NCI-H345 (cell line): ENCODE measurements around the gene QKI.
"Not testable (repeated sequence)": the region's sequence is repeated elsewhere in the genome, so short reads cannot be mapped to it uniquely, and the experiment has no call there.

Experiments
- DNase-seq: peaks from one replicate; lab custom pipeline; 2025; lab: John Stamatoyannopoulos, UW

QKI gene

DNA sequence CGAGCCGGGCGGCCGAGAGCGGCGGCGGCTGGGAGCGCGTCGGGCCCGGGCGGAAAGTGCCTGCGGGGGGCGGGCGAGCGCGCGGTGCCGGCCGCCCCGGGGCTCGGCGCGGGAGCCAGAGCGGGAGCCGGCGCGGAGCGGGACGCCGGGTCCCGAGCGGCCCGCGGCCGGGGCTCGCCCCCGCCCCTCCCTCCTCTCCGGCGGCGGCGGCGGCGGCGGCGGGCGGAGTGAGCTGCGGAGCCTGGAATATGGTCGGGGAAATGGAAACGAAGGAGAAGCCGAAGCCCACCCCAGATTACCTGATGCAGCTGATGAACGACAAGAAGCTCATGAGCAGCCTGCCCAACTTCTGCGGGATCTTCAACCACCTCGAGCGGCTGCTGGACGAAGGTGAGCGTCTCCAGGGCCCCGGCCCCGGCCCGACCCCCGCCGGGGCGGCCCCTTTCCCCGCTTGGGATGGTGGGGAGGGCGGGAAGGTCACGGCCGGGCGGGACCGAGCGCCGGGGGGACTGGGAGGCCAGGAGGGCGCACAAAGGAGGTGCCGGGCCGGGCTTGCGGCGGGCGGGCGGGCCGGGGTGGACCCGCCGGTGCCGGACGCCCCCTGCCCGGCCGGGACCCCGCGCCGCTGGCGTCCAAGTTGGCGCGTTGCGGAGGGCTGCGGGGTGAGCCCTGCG, 565 bp downstream of the QKI start:
- DNase-seq = peak; percentile 42

DNA sequence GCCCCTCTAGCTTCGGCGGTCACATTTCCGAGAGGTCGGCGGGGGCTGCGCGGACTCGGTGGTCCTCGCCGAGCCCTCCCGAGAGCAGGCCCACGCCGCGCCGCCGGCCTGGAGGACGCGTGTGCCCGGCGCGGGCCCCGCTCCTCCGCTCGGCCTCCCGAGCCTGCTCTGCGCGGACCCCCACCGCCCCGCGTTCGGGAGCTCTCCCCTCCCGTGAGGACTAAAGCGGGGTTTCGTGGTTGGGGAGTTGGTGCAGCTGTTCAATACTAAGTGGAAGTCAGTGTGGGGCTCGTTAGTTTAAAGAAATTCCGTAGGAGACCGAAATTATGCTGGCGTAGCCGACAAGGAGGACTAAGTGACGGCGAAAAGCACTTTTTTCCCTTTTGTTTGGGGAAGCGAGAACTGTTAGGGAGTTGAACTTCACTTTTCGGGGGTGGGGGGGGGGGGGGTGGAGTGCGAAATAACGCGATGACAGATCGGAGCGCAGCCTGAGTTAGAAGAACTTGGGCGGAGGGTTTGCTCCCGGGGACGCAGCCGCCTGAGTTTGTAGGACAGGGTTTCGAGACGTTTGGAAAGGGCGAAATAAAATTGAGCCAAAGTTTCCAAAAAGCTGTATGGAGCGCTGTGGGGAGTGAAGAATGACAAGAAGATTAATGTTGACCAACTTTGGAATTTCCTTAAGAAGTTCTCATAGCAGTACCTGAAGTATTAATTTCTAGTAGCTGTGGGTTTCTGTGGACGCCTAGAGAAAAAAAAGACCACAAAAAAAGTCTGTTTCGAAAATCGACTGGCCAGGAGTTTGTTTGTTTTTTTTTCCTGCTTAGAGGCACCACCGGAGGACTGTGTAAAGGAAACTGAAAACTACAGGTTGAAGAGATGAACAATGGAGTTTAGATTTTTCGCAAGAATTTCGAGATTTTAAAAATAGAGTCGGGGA, 1.4 kb downstream of the QKI start:
- no peak for DNase-seq

DNA sequence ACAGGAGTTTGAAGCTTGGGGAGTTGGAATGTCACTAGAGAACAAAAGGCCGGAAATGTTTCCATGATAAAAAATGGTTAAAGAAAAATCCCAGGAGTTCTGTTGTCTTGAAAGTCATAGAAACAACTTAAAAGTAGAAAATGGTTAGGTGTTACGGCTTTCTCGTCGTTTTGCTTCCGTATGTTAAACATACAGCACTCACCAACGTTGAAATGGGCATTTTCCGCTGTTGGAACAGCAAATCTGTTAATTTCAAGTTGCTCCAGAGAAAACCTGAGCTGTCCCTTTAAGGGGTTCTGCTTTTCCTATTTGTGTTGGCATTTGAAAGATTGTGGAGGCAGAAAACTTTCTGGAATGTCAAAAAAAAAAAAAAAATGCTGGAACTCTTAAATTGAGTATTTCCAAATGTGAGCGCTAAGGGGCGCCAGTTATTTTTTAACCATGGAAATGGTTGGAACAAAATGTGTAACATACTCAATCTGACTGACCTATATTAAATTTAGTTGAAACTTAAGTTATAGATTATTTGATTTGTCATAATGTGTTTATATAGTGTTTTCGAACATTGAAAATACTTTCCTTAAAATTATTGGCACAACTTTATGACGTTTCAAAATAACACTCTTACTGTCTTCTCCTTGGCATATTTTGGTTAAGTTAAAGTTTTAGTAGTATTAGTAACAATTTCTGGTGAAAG, 2.2 kb downstream of the QKI start:
- peak; percentile 26 for DNase-seq

DNA sequence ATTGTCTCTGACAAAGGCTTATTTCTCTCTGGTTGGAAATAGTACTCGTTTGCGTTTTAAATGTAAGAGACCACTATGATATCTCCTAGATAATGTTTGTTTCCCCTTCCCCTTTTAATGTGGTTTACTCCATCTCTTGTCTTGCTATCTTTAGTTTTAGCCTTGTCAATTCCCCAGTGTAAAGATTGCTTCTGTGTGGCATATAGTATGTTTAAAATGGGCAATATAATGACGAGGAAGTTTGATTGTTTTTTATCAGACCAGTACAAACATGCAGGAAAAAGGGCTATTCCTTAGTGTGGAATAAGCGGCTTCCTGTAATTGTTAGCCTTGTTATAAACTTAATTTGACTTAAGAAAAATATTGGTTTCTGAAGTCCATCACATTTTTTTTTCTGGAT, 3.1 kb downstream of the QKI start:
- no peak for DNase-seq

DNA sequence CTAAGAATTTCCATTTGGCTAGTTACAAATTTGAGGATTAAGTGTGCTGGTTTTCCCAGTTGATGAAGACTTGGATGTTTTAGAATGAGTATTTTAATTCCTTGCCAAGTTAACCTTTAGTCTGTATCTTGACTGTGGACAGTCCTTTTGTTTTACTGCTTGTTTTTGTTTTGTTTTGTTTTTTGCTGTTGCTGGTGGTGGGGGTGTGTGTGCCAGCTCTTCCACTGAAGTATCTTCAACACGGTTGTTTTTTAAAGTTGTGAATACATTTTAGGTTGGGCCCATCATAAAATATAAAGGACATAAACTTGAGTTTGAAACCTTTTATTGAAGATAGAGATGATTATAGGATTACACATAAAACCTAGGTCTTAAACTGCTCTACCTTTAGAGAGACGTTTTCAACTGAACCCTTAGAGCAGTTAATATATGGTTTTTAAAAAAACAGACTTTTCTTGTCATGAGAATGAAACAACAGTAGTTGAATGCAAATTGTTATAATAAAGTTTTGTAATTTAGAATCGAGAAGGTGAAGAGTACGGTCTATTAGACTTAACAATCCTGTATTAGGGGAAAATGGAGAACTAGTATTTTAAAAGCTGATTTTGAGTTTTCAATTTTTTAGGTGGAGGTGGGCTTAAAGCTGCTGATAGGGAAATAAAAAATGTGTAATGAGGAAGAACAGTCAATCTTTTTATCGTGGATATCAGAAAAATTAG, 4.0 kb downstream of the QKI start:
- DNase-seq = no peak

DNA sequence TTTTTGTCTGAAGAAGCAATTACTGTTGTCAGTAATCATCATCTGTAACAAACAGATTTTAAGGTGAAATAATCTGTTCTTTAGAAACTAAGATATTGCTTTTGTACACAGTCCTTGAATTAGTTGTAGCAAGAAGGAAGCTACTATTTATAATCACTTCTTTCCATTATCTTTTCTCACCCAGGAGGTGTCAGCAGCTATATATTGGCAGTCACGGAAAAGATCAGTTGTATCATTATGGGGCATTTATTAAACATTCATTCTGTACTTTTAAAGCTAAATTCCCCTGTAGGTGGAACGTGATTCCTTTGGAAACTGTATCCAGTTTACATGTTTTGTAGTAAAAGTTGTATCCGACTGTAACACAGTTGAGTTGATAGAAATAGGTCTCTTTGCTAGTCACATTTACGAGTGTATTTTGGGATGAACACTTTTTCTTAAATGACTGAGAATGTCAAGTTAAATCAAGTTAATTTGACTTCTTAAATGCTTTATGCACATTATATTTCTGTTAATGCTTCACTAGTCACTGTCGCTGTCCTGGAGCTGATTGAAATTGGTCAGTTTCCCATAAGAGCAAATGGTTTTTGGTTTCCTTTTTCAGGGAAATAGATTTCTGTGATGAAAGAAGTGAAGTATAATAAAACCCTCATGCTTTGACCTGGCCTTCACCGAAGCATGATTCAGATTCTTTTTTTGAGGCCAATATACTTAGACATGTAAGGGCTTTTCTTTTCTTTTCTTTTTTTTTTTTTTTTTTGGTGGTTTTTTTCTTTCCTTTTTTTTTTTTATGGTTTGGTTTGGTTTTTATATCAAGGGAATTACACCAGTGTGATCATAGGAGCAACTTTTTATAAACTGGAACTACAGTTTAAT, 5.1 kb downstream of the QKI start:
- DNase-seq = no peak

DNA sequence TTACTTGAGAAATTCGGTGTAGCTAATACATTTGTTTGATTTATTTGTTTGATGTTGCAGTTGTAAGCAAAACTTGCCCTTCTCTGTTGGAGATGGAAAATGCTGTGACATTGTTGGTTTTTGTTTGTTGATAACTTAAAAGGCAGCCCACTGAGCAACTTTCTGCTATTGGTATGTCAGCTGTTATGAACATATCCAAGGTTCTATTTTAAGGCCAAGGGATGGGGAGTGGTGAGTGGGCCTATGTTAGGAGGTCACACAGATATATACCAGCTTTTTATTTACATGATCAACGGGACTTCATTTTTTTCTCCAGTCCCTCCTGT, 5.7 kb downstream of the QKI start:
- no peak for DNase-seq

DNA sequence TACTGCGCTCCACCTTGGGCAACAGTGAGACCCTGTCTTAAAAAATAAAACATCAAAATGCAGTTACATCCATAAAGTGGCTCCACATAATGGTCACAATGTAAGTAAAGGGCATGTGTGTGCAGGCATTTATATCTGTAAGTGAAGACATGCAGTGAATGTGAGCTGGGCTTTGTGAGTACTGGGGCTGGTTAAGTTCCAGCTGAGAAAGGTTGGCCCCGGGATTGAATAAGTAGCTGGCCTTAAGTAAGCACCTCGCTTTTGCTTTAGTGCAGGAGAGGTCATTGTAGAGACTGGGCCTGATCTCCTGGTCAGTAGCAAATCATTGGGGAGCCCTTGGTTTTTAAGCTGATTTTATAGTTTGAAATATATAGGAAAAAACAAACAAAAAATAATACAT, 8.0 kb downstream of the QKI start:
- DNase-seq = no peak

DNA sequence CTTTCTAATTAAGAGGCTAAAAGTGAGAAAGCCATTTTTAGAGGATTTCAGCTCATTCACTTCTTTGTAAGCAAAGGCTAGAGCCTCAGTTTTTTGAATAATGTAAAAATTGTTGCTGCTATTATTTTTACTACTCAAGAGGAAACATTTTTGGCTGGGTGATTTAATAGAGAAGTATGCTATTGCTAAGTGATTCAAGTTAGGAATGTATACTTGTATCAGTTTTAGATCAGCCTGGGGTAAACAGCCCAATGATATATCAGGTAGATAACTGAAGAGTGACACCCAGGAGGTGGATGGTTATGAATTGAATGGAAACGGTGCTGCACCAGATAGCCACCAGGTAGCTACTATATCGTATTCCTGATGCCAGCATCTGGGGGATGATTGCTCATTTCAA, 9.2 kb downstream of the QKI start:
- DNase-seq = no peak

DNA sequence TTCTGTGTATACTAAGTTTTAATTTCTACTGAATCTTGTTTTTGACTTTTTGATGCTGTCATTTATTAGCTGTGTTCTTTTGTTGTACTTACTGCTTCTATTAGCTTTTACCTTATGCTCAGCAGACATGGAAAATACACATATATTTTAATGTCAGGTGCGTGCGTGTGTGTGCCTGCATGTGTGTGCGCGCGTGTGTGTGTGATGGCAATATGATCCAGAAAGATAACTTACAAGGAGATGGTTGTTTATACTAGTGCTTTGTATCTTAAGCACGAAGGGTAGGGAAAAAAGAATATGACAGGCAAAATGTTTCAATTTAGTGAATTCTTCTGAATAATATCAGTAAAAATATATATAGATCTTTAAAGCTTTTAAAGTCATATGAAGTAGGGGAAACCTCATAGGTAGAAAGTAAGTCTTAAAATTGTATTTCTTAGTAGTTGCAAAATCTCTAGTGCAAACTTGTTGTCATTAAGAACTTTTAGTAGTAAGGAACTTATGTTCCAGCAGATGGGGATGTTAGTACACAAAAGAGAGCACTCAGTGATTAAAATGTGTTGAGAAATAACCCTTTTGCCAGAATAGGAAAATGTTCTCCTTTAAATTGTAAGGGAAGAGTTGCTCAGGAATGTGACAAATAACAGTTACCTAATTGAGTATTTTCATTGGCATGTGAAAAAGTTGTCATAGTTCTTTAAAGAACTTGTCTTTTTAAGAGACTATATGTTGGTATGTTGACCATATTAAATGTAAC, 13.2 kb downstream of the QKI start:
- no peak for DNase-seq

DNA sequence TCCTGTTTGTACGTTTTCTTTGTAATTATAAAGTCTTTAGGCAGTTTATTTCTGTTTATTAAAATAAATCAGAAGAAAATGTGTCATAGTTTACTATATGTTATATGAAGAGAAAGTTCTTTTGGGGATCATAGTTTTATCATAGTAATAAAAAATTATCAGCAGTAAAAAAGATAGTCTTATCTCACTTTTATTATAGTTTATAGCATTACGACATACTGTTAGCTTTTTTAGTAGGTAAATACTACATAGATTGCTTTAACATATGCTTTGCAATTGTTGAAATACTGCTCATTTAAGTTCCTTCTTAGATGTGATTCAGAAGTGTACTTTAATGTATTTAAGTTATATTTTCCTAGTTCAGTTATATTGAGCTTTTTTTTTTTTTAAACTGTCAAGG, 13.9 kb downstream of the QKI start:
- DNase-seq = no peak

DNA sequence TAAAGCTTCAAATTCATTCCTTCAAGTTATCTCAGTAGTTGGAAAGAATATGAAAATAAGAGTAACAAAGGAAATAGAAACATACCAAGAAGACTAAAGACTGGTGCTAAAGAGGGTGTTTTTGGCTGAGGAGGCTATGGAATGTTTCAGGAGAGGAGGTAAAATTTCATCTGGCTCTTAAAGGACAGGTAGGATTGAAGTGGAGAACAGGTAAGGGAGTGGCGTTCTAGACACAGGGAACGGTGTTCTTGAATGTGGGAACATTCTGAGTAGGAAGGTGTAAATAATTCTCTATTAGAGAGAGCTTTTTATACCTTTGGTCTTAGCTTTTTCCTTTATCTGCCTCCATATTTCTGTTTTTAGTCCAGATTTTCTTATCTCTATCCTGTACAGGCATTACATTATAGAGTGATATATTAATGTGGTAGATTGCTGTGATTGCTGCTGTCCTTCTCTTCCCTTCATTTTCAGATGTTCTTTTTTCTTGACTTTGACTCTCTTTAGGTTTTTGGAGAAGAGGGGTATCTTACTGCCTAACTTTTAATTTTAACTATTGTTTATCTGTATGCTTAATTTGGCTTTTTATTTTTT, 15.4 kb downstream of the QKI start:
- DNase-seq = no peak

DNA sequence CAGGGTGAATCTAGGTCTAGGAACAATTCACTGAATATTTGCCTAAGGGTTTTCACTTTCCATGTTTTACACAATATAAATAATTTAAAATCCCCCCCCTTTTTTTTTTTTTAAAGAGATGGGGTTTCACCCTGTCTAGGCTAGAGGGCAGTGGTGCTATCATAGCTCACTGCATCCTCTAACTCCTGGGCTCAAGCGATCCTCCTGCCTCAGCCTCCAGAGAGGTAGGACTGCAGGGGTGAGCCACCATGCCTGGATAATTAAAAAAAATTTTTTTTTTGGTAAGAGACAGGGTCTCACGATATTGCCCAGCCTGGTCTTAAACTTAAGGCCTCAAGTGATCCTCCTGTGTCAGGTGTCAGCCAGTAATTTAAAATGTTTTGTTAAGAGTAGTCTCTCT, 17.8 kb downstream of the QKI start:
- DNase-seq = no peak

DNA sequence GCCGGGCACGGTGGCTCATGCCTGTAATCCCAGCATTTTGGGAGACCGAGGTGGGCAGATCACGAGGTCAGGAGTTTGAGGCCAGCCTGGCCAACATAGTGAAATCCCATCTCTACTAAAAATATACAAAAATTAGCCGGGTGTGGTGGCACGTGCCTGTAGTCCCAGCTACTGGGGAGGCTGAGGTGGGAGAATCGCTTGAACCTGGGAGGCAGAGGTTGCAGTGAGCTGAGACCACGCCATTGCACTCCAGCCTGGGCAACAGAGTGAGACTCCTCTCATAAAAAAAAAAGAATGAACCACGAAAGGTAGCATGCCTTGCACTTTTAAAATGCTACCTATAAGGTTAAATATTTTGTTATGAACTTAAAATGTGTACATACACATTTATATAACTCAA, 19.0 kb downstream of the QKI start:
- DNase-seq = not testable (repeated sequence)

DNA sequence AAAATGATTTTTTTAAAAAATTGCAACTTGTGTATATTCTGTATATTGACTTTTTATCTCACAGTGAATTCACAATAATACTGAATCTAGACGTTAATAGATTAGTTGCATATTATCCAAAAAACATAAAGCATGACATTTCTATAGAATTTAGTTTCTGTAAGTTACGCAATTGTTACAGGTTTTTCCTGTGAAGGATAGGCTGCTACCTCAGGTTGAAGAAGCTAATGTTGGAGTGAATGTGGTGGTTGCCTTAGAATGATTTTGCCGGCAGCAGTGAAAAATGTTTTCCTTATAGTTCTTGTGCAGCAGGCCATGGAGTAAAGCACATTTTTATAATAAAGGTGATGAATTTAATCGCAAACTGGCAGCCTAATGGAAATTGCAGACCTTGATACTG, 20.5 kb downstream of the QKI start:
- no peak for DNase-seq

DNA sequence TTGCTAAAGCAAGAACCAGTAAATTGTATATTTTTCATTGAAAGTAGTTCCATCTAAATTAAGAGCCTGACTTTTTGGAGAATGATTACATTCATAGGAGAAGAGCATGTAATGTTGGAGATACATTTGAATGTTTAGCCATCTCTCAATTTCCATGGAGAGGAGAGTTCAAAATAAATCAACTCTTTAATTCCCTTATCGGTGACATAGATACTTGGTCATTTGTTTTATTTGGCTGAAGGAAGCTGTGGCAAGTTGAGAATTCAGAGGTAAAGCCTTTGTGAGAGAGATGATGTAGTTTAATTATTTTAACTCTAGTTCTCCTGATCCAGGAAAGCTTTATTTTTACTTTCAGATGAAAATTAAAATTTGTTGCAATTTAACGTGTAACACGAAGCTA, 22.3 kb downstream of the QKI start:
- DNase-seq = no peak

DNA sequence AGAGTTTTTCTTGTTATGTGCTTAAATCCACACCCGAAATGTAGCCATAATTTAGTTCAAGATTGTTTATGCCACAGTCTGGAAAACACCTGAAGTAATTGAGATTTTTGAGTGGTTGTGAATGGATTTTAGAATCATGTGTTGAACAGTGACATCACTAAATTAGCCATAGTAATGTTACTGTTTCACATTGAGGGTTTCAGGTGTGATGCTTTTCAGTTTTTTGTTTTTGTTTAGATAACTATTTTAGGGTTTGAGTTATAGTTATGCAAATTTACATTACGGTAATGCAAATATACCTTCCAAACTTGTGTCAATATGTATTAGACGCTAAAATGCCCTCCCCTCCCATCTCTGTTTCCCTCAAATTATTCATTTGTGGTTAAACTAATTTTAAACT, 22.9 kb downstream of the QKI start:
- no peak for DNase-seq

DNA sequence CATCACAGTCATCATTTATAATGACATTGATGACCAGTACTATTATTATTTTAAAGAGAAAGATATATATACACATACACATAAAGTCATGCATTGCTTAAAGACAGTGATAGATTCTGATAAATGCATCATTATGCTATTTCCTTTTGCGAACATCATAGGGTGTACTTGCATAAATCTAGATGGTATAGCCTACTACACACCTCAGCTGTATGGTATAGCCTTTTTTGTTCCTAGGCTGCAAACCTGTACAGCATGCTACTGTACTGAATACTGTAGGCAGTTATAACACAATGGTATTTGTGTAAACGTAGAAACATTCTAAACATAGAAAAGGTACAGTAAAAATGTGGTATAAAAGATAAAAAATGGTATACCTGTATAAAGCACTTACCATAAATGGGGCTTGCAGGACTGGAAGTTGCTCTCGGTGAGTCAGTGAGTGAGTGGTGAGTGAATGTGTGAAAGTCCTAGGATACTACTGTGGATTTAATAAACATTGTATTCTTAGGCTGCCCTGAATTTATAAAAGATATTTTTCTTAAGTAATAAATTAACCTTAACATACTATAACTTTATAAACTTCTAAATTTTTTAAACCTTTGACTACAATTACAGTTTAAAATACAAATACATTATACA, 23.9 kb downstream of the QKI start:
- DNase-seq = no peak

DNA sequence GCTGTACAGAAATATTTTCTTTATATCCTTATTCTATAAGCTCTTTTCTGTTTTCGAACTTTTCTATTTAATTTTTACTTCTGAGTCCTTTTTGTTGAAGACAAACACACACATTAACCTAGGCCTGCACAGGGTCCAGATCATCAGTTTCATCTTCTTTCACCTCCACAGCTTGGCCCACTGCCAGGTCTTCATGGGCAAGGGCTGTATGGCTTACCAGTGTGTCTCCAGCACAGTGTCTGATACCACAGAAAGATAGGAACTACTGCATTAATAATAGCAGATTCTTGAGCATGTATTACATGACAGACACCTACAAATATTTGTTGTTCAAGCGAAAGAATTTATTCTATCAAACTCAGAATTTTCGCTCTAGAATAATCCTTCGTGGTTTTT, 24.4 kb downstream of the QKI start:
- DNase-seq = peak; percentile 36

DNA sequence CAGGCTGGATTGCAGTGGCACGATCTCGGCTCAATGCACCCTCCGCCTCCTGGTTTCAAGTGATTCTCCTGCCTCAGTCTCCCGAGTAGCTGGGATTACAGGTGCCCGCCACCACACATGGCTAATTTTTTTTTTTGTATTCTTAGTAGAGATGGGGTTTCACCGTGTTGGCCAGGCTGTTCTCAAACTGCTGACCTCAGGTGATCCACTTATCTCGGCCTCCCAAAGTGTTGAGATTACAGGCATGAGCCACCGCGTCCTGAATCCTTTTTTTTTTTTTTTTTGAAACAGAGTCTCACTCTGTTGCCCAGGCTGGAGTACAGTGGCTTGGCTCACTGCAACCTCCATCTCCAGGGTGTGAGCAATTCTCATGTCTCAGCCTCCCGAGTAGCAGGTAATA, 24.9 kb downstream of the QKI start:
- not testable (repeated sequence) for DNase-seq
